Diencephalon (tissue), 1 donor: ENCODE data around the gene CRPPA. TPM values are rescaled to one million over a fixed set of nuclear protein-coding genes. Genes with fewer than 3 reads are reported as not detected.

Experiments used
- small RNA-seq: library from RNA; depleted of rRNA; stranded (forward); fragments of <200 nt; gene quantifications from one replicate; pipeline ENCODE3, GENCODE V24; 2014
- total RNA-seq: library from RNA; depleted of rRNA; stranded (reverse); fragments of >200 nt; gene quantifications from one replicate; pipeline ENCODE4 v1.2.3, GENCODE V29; 2014

CRPPA gene
- total RNA-seq: 11.8 TPM

GRCh38 chr7:16421333-16422102 is at the start of gene CRPPA:
Gene CRPPA, minus strand, starts transcription at chr7:16421538. Its CDS starts 216 bp downstream, at chr7:16421322.

GRCh38 chr7:16465469-16466361 is 44.4 kb upstream of the CRPPA start, which contains the start of gene SOSTDC1:
Gene SOSTDC1, minus strand, starts transcription at chr7:16465738. Its CDS starts 70 bp downstream, at chr7:16465668.

Small RNA genes lying within 50 kb of the gene (small RNA-seq; reads per million reads assigned to genes)
- not detected for gene AC005014.3

Other genes starting within 250 kb of the CRPPA start
- gene SOSTDC1, start 44.2 kb upstream of the CRPPA start, total RNA-seq: 9.7 TPM
- not detected for gene LRRC72, start 105.3 kb upstream of the CRPPA start, total RNA-seq
- 65.5 TPM for gene ANKMY2, start 224.2 kb upstream of the CRPPA start, total RNA-seq
- gene BZW2, start 224.6 kb upstream of the CRPPA start, total RNA-seq: 57.7 TPM